Naive thymus-derived CD4-positive, alpha-beta T cell (primary cell): ENCODE results near the gene LANCL2. TPM values are rescaled to one million over a fixed set of nuclear protein-coding genes. Genes with fewer than 3 reads are reported as not detected.

Experiments
- ATAC-seq: fragments of 150-1000 bp; cut with Tn5 transposase; 2 replicates; pipeline ENCODE4 v1.10.0; 2021; ENCODE audit warnings: mild to moderate bottlenecking, moderate library complexity
- CTCF ChIA-PET: fragments of 350-600 bp; sonication (Branson Sonifier 250); formaldehyde crosslinking; loops from one replicate; lab custom pipeline; 2021; ENCODE audit warnings: antibody characterized with exemption; lab: Charles Lee
- POLR2A ChIA-PET: fragments of 350-600 bp; sonication (Branson Sonifier 250); formaldehyde crosslinking; loops from one replicate; lab custom pipeline; 2021; ENCODE audit warnings: antibody characterized with exemption, inconsistent platforms; lab: Charles Lee
- DNase-seq, 9 donors: peaks; one replicate each; pipeline versions ENCODE4 v3.0.0 to v3.0.0-alpha.2; 2020 to 2022; ENCODE audit warnings: mixed read lengths in 1 of 9
- H3K27ac ChIP-seq: one replicate; pipeline ENCODE4 v1.7.0; 2013; ENCODE audit warnings: mild to moderate bottlenecking, low read depth, low read length, moderate library complexity
- H3K27me3 ChIP-seq, 2 donors: one replicate each; pipeline ENCODE4 v1.7.0; 2013; ENCODE audit warnings: low read length in 2 of 2, mild to moderate bottlenecking in 2 of 2, moderate library complexity in 2 of 2; ENCODE audit not compliant: control insufficient read depth in 2 of 2, insufficient read depth in 2 of 2
- H3K36me3 ChIP-seq, 3 experiments: 1 replicate in 2 of 3; 2 replicates in 1 of 3; pipeline ENCODE4 v1.7.0; 2013; ENCODE audit warnings: low read length in 3 of 3, mild to moderate bottlenecking in 3 of 3, moderate library complexity in 1 of 3; ENCODE audit not compliant: insufficient read depth in 3 of 3, control insufficient read depth in 2 of 3
- H3K4me1 ChIP-seq, 2 donors: one replicate each; pipeline ENCODE4 v1.7.0; 2013; ENCODE audit warnings: low read length in 2 of 2, mild to moderate bottlenecking in 2 of 2, moderate library complexity in 1 of 2; ENCODE audit not compliant: control insufficient read depth in 2 of 2, insufficient read depth in 2 of 2
- H3K4me3 ChIP-seq: 2 replicates; pipeline ENCODE4 v1.7.0; 2013; ENCODE audit warnings: mild to moderate bottlenecking, low read length
- H3K9me3 ChIP-seq, 3 experiments: 1 replicate in 2 of 3; 2 replicates in 1 of 3; pipeline ENCODE4 v1.7.0; 2013; ENCODE audit warnings: low read length in 3 of 3; ENCODE audit not compliant: control insufficient read depth in 2 of 3
- H3K27ac Mint-ChIP-seq, 9 donors: one replicate each; pipeline ENCODE4 v1.8.0; 2020 to 2022; ENCODE audit warnings: mixed read lengths in 9 of 9, mild to moderate bottlenecking in 8 of 9, moderate library complexity in 5 of 9, inconsistent platforms in 2 of 9
- H3K27me3 Mint-ChIP-seq, 5 donors: one replicate each; pipeline ENCODE4 v1.8.0; 2021 to 2022; ENCODE audit warnings: mixed read lengths in 5 of 5, mild to moderate bottlenecking in 1 of 5
- H3K36me3 Mint-ChIP-seq, 5 donors: one replicate each; pipeline ENCODE4 v1.8.0; 2020 to 2022; ENCODE audit warnings: mixed read lengths in 5 of 5, mild to moderate bottlenecking in 3 of 5, inconsistent platforms in 1 of 5
- H3K4me1 Mint-ChIP-seq, 7 donors: one replicate each; pipeline ENCODE4 v1.8.0; 2020 to 2022; ENCODE audit warnings: mixed read lengths in 7 of 7, mild to moderate bottlenecking in 3 of 7, inconsistent platforms in 1 of 7
- H3K4me3 Mint-ChIP-seq, 10 donors: one replicate each; pipeline ENCODE4 v1.8.0; 2020 to 2022; ENCODE audit warnings: mild to moderate bottlenecking in 10 of 10, mixed read lengths in 10 of 10, moderate library complexity in 6 of 10, inconsistent platforms in 2 of 10
- H3K9me3 Mint-ChIP-seq, 11 donors: one replicate each; pipeline ENCODE4 v1.8.0; 2020 to 2022; ENCODE audit warnings: mixed read lengths in 11 of 11, mild to moderate bottlenecking in 4 of 11, inconsistent platforms in 1 of 11, moderate library complexity in 1 of 11
- intact Hi-C, 2 donors: fragments of 100-400 bp; cut with micrococcal nuclease; formaldehyde crosslinking; loops; one replicate each; pipeline ENCODE4 v1.15.1; 2023
- polyA plus RNA-seq, 2 donors: library from polyadenylated mRNA; unstranded; fragments of 300-500 nt; fragmentation: Illumina TruSeq; gene quantifications; one replicate each; pipeline ENCODE4 v1.2.3, GENCODE V29; 2021
- total RNA-seq, 6 experiments: library from RNA in 5 of 6; stranded (reverse) in 5 of 6; gene quantifications; 1 replicate in 5 of 6; 2 replicates in 1 of 6; pipeline ENCODE4 v1.2.3 and lab custom pipeline; 2021 to 2026

The LANCL2 gene
- total and polyA plus RNA-seq, 7 experiments from 2014 or later: 4.8 to 10.5 (median 8.2) TPM

- Mint-ChIP-seq H3K36me3 (peaks cover 5 to 33% (median 9%) of the 10 kb centered on the region in 5 donors), H3K27me3 (no peaks in the 10 kb centered on the region), H3K27ac (peak overlapping the region in 8 of 9 donors; percentile 88 to 97 (median 95)), H3K9me3 (no peaks in the 10 kb centered on the region), H3K4me1 (peaks cover 49 to 86% (median 79%) of the 10 kb centered on the region in 7 donors), H3K4me3 (peak overlapping the region in 6 of 10 donors; percentile 35 to 83 (median 76))
- Histone ChIP-seq H3K9me3 (no peaks in the 10 kb centered on the region), H3K4me3 (no peak overlapping the region), H3K27ac (peak overlapping the region; percentile 49), H3K36me3 (peaks cover 0 to 9% (median 0%) of the 10 kb centered on the region in 3 experiments), H3K4me1 (peaks cover 57 to 77% of the 10 kb centered on the region in 2 donors), H3K27me3 (no peaks in the 10 kb centered on the region)
- intact Hi-C loops: no loop called here
- ATAC-seq: no peak
- CTCF ChIA-PET: interaction anchor here (0.6 kb wide), 1 partner anchor 478 kb away, joined by 8 read pairs; no protein-coding TSS in a partner anchor
- DNase-seq: peak in 1 of 9 donors; percentile 16
- POLR2A ChIA-PET: interaction anchor here (1.0 to 1.6 kb wide), 2 partner anchors 36 to 100 kb away, joined by 5 to 8 read pairs; partner anchors contain the start of gene VOPP1
Measured at GRCh38 chr7:55472928-55473725, 108.0 kb downstream of the LANCL2 start.

GRCh38 chr7:55473932-55474331, 108.8 kb downstream of the LANCL2 start:
- Histone ChIP-seq H3K27ac (peak overlapping the region; percentile 49), H3K27me3 (no peaks in the 10 kb centered on the region), H3K9me3 (no peaks in the 10 kb centered on the region), H3K4me3 (no peak overlapping the region), H3K36me3 (peaks cover 0 to 9% (median 0%) of the 10 kb centered on the region in 3 experiments), H3K4me1 (peaks cover 50 to 77% of the 10 kb centered on the region in 2 donors)
- H3K9me3 Mint-ChIP-seq: no peaks in the 10 kb centered on the region
- peak overlapping the region; percentile 21 to 85 (median 76) for H3K4me3 Mint-ChIP-seq
- H3K4me1 Mint-ChIP-seq: peaks cover 49 to 85% (median 79%) of the 10 kb centered on the region in 7 donors
- H3K36me3 Mint-ChIP-seq: peaks cover 5 to 32% (median 12%) of the 10 kb centered on the region in 5 donors
- ATAC-seq (no peak), DNase-seq (peak in 3 of 9 donors; percentile 21 to 36 (median 23))
- H3K27ac Mint-ChIP-seq: peak overlapping the region; percentile 72 to 97 (median 95)
- POLR2A ChIA-PET: interaction anchor here (1.0 to 1.6 kb wide), 2 partner anchors 37 to 99 kb away, joined by 5 to 8 read pairs; partner anchors contain the start of gene VOPP1
- H3K27me3 Mint-ChIP-seq: no peaks in the 10 kb centered on the region
- intact Hi-C loops: loop anchor here in 1 of 2 donors (2.0 kb wide), 1 partner anchor 15 kb away; no protein-coding TSS in a partner anchor
- CTCF ChIA-PET: interaction anchor here (0.6 kb wide), 1 partner anchor 477 kb away, joined by 8 read pairs; no protein-coding TSS in a partner anchor

- no peaks in the 10 kb centered on the region for H3K9me3 ChIP-seq
- peaks cover 41 to 72% of the 10 kb centered on the region in 2 donors for H3K4me1 ChIP-seq
- Mint-ChIP-seq H3K27me3 (no peaks in the 10 kb centered on the region), H3K36me3 (peaks cover 5 to 32% (median 13%) of the 10 kb centered on the region in 5 donors), H3K27ac (peak overlapping the region; percentile 72 to 97 (median 95)), H3K4me3 (peak overlapping the region; percentile 55 to 85 (median 77)), H3K4me1 (peaks cover 47 to 83% (median 80%) of the 10 kb centered on the region in 7 donors), H3K9me3 (no peaks in the 10 kb centered on the region)
- ATAC-seq: peak; percentile 77
- H3K27ac ChIP-seq: peak overlapping the region; percentile 61
- peaks cover 0 to 9% (median 0%) of the 10 kb centered on the region in 3 experiments for H3K36me3 ChIP-seq
- CTCF ChIA-PET: interaction anchor here (1.1 kb wide), 1 partner anchor 16 kb away, joined by 3 read pairs; no protein-coding TSS in a partner anchor
- peak in 7 of 9 donors; percentile 24 to 73 (median 61) for DNase-seq
- POLR2A ChIA-PET: interaction anchor here (0.9 kb wide), 1 partner anchor 22 kb away, joined by 4 read pairs; no protein-coding TSS in a partner anchor
- no peaks in the 10 kb centered on the region for H3K27me3 ChIP-seq
- intact Hi-C loops: loop anchor here (1.0 to 5.0 kb wide), 4 partner anchors 16 to 123 kb away; partner anchors contain the start of gene LANCL2 (in 1 of the 2)
- peak overlapping the region; percentile 30 for H3K4me3 ChIP-seq
Measured at GRCh38 chr7:55474944-55475854, 110.1 kb downstream of the LANCL2 start.

DNA sequence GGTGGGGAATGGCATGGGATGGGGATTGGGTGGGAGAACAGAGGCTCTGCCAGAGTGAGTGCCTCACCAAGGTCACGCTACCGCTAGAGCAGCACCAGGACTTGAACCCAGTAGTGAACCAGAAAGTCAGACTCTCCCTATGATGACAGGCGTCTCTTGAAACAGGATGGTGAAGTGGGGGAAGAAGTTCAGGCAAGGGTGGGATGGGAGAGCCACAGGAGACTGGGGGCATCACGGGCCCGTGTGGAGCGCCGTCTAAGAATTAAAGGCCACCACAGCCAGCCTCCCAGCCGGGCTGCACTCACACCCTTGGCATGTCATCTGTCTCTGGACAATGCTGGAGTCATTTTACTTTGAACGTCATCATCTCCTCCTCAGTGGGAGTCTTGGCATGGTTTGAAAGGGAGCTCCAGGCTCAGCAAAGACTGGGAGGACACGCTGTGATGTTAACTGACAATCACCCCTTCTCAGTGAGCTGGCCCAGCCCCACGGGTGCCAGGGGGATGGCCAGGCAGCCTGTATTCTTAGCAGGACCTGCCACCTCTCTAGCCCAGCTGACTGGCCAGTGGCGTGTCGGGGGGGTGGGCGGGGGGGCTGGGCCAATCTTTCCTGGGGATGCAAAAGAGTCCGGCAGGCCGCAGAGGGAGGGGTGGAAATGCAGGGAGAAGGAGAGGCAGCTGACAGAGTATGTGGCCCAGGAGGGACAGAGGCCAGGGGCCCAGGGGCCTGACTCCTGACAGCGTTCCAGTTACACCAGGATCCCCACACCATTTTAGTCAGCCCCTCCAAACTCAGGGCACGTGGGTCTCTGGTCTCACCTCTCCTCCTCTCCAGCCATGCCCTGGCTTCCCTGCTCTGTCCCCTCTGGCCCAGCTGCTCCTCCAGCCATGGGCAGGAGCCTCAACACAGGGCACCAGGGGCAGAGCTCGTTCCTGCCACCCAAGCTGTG, 111.0 kb downstream of the LANCL2 start:
- Histone ChIP-seq H3K9me3 (no peaks in the 10 kb centered on the region), H3K36me3 (peaks cover 0 to 9% (median 0%) of the 10 kb centered on the region in 3 experiments), H3K27me3 (no peaks in the 10 kb centered on the region), H3K4me3 (peak overlapping the region; percentile 30), H3K27ac (peak overlapping the region; percentile 61), H3K4me1 (peaks cover 37 to 66% of the 10 kb centered on the region in 2 donors)
- Mint-ChIP-seq H3K4me3 (peak overlapping the region; percentile 69 to 85 (median 76)), H3K27ac (peak overlapping the region; percentile 82 to 97 (median 95)), H3K9me3 (no peaks in the 10 kb centered on the region), H3K27me3 (no peaks in the 10 kb centered on the region), H3K36me3 (peaks cover 5 to 36% (median 21%) of the 10 kb centered on the region in 5 donors), H3K4me1 (peaks cover 48 to 87% (median 84%) of the 10 kb centered on the region in 7 donors)
- peak; percentile 5 for ATAC-seq
- no peak for DNase-seq
- CTCF ChIA-PET: interaction anchor here (1.1 kb wide), 1 partner anchor 15 kb away, joined by 3 read pairs; no protein-coding TSS in a partner anchor
- intact Hi-C loops: loop anchor here (1.0 to 5.0 kb wide), 4 partner anchors 17 to 122 kb away; partner anchors contain the start of gene LANCL2 (in 1 of the 2)
- POLR2A ChIA-PET: interaction anchor here (0.5 to 1.2 kb wide), 3 partner anchors 21 to 97 kb away, joined by 3 to 4 read pairs (median 3); no protein-coding TSS in a partner anchor
